IPS-18a (cell line): Measurements from ENCODE around the gene SLU7.

Source experiments
- H3K27ac ChIP-seq: one replicate; pipeline ENCODE4 v1.5.1; 2013; ENCODE audit warnings: low read length
- H3K27me3 ChIP-seq: one replicate; pipeline ENCODE4 v1.6.1; 2013; ENCODE audit warnings: mild to moderate bottlenecking, low read length; ENCODE audit not compliant: control insufficient read depth, insufficient read depth
- H3K36me3 ChIP-seq: one replicate; pipeline ENCODE4 v1.6.1; 2013; ENCODE audit warnings: low read depth, low read length; ENCODE audit not compliant: control insufficient read depth
- H3K4me1 ChIP-seq: one replicate; pipeline ENCODE4 v1.6.1; 2013; ENCODE audit warnings: low read depth, low read length; ENCODE audit not compliant: control insufficient read depth
- H3K4me3 ChIP-seq: one replicate; pipeline ENCODE4 v1.5.1; 2013; ENCODE audit warnings: low read length
- H3K9ac ChIP-seq: one replicate; pipeline ENCODE4 v1.6.1; 2013; ENCODE audit warnings: mild to moderate bottlenecking, low read length, moderate library complexity
- H3K9me3 ChIP-seq: one replicate; pipeline ENCODE4 v1.6.1; 2013; ENCODE audit warnings: low read depth, low read length; ENCODE audit not compliant: control insufficient read depth

The SLU7 gene

DNA sequence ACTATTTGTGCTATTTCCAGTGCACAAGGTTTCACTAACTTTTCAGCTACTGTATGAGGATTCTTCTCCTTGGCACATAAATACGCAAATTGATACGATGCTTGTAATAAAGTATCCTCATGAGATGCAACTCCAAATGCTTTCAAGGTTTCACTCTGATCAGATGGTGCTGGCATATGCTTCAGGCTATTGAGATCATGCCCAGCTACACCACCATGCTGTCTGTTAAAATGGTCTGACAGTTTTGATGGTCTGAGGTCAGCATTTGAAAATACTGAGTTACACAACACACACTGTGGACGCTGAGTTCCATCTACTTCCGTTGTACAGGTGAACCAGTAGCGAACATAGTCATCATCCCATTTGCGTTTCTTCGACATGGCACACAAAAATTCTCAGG is 23.8 kb downstream of the SLU7 start:
- H3K4me1 ChIP-seq = peaks cover 9% of the 10 kb centered on the region
- H3K9ac ChIP-seq = no peak overlapping the region
- H3K27me3 ChIP-seq = no peaks in the 10 kb centered on the region
- H3K9me3 ChIP-seq = no peaks in the 10 kb centered on the region
- no peak overlapping the region for H3K27ac ChIP-seq
- no peak overlapping the region for H3K4me3 ChIP-seq
- no peaks in the 10 kb centered on the region for H3K36me3 ChIP-seq

DNA sequence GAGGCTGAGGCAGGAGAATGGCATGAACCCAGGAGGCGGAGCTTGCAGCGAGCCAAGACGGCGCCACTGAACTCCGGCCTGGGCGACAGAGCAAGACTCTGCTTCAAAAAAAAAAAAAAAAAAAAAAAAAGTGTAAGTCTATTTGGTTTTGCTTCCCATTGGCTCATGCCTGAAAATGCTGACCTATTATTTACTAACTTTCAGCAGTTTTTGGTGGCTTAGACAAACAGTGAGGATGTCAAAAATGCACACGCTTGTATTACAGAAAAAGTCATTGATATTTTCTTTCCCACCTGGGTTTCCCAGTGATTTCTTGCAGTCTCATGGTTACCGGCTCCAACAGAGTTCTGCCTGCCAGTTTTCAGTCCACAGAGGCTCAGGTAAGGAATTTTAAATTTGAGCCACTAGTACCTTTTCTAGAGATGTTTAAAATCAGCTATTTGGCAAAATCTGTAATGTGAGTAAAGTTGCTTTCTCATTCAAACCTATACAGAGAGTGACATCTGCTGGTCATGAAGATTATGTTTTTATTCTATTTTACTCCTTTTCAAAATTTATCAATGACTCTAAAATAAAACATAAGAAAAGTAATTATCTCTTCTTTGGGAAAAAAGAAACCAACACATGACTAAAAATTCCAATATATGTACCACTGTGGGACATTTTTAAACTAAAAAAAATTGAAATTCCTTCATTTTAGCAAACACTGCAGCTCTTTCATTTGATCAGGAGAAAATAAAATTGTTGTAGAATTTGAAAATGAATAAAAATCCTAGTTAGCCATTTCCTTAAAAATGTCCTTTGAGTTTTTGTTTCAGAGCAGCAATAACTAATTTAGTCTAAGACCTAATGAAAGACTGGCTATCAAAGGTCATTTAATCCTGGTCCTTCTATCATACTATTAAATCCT is 27.8 kb downstream of the SLU7 start:
- Histone ChIP-seq H3K27me3 (no peaks in the 10 kb centered on the region), H3K36me3 (no peaks in the 10 kb centered on the region), H3K9ac (no peak overlapping the region), H3K4me3 (no peak overlapping the region), H3K9me3 (no peaks in the 10 kb centered on the region), H3K27ac (no peak overlapping the region), H3K4me1 (no peaks in the 10 kb centered on the region)

DNA sequence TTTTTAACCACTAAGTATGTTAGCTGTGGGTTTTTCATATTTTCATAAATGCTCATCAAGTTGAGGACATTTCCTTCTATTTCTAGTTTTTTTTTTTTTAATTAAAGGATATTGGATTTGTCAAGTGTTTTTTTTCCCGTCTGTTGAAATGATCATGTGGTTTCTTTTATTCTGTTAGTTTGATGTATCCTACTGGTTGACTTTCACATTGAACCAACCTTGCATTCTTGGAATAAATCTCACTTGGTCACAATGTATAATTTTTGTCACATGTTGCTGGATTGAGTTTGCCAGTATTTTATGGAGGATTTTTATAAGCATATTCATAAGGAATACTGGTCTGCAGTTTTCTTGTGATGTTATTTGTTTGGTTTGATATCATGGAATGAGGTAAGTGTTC is 31.4 kb downstream of the SLU7 start:
- Histone ChIP-seq H3K36me3 (no peaks in the 10 kb centered on the region), H3K9ac (no peak overlapping the region), H3K27ac (no peak overlapping the region), H3K27me3 (no peaks in the 10 kb centered on the region), H3K9me3 (no peaks in the 10 kb centered on the region), H3K4me1 (no peaks in the 10 kb centered on the region), H3K4me3 (no peak overlapping the region)

- H3K27me3 ChIP-seq = no peaks in the 10 kb centered on the region
- H3K9me3 ChIP-seq = no peaks in the 10 kb centered on the region
- no peaks in the 10 kb centered on the region for H3K4me1 ChIP-seq
- H3K27ac ChIP-seq = no peak overlapping the region
- H3K4me3 ChIP-seq = no peak overlapping the region
- no peak overlapping the region for H3K9ac ChIP-seq
- H3K36me3 ChIP-seq = no peaks in the 10 kb centered on the region
Observed at GRCh38 chr5:160385496-160385895, 33.4 kb downstream of the SLU7 start.

GRCh38 chr5:160384681-160385080 is 34.2 kb downstream of the SLU7 start:
- Histone ChIP-seq H3K9ac (no peak overlapping the region), H3K4me1 (peaks cover 7% of the 10 kb centered on the region), H3K36me3 (no peaks in the 10 kb centered on the region), H3K27ac (no peak overlapping the region), H3K4me3 (no peak overlapping the region), H3K9me3 (no peaks in the 10 kb centered on the region), H3K27me3 (no peaks in the 10 kb centered on the region)

GRCh38 chr5:160382346-160382745 is 36.5 kb downstream of the SLU7 start:
- Histone ChIP-seq H3K9ac (no peak overlapping the region), H3K27ac (no peak overlapping the region), H3K27me3 (no peaks in the 10 kb centered on the region), H3K4me3 (no peak overlapping the region), H3K36me3 (no peaks in the 10 kb centered on the region), H3K4me1 (peaks cover 10% of the 10 kb centered on the region), H3K9me3 (no peaks in the 10 kb centered on the region)

GRCh38 chr5:160380041-160380440 is 38.8 kb downstream of the SLU7 start:
- Histone ChIP-seq H3K4me1 (peaks cover 10% of the 10 kb centered on the region), H3K9me3 (no peaks in the 10 kb centered on the region), H3K9ac (no peak overlapping the region), H3K4me3 (no peak overlapping the region), H3K36me3 (no peaks in the 10 kb centered on the region), H3K27ac (no peak overlapping the region), H3K27me3 (no peaks in the 10 kb centered on the region)

GRCh38 chr5:160379511-160379910 is 39.4 kb downstream of the SLU7 start:
- H3K27me3 ChIP-seq = no peaks in the 10 kb centered on the region
- no peak overlapping the region for H3K4me3 ChIP-seq
- H3K36me3 ChIP-seq = no peaks in the 10 kb centered on the region
- H3K27ac ChIP-seq = no peak overlapping the region
- no peaks in the 10 kb centered on the region for H3K9me3 ChIP-seq
- H3K4me1 ChIP-seq = peaks cover 10% of the 10 kb centered on the region
- H3K9ac ChIP-seq = no peak overlapping the region

- no peaks in the 10 kb centered on the region for H3K36me3 ChIP-seq
- H3K4me1 ChIP-seq = peaks cover 10% of the 10 kb centered on the region
- no peaks in the 10 kb centered on the region for H3K27me3 ChIP-seq
- no peak overlapping the region for H3K4me3 ChIP-seq
- no peak overlapping the region for H3K9ac ChIP-seq
- H3K27ac ChIP-seq = no peak overlapping the region
- no peaks in the 10 kb centered on the region for H3K9me3 ChIP-seq
Observed at GRCh38 chr5:160378330-160378729, 40.6 kb downstream of the SLU7 start.

- Histone ChIP-seq H3K27ac (no peak overlapping the region), H3K4me1 (peaks cover 10% of the 10 kb centered on the region), H3K4me3 (no peak overlapping the region), H3K27me3 (no peaks in the 10 kb centered on the region), H3K9me3 (no peaks in the 10 kb centered on the region), H3K9ac (no peak overlapping the region), H3K36me3 (no peaks in the 10 kb centered on the region)
Observed at GRCh38 chr5:160377651-160378050, 41.2 kb downstream of the SLU7 start.

GRCh38 chr5:160376416-160376815 is 42.5 kb downstream of the SLU7 start:
- Histone ChIP-seq H3K9me3 (no peaks in the 10 kb centered on the region), H3K36me3 (no peaks in the 10 kb centered on the region), H3K9ac (no peak overlapping the region), H3K27ac (no peak overlapping the region), H3K27me3 (peaks cover 6% of the 10 kb centered on the region), H3K4me3 (no peak overlapping the region), H3K4me1 (peaks cover 10% of the 10 kb centered on the region)

GRCh38 chr5:160375701-160376100 is 43.2 kb downstream of the SLU7 start:
- Histone ChIP-seq H3K9me3 (no peaks in the 10 kb centered on the region), H3K9ac (no peak overlapping the region), H3K36me3 (no peaks in the 10 kb centered on the region), H3K27ac (no peak overlapping the region), H3K4me3 (no peak overlapping the region), H3K27me3 (peaks cover 13% of the 10 kb centered on the region), H3K4me1 (peaks cover 13% of the 10 kb centered on the region)
